ENCODE results near the gene NR6A1.

DNA sequence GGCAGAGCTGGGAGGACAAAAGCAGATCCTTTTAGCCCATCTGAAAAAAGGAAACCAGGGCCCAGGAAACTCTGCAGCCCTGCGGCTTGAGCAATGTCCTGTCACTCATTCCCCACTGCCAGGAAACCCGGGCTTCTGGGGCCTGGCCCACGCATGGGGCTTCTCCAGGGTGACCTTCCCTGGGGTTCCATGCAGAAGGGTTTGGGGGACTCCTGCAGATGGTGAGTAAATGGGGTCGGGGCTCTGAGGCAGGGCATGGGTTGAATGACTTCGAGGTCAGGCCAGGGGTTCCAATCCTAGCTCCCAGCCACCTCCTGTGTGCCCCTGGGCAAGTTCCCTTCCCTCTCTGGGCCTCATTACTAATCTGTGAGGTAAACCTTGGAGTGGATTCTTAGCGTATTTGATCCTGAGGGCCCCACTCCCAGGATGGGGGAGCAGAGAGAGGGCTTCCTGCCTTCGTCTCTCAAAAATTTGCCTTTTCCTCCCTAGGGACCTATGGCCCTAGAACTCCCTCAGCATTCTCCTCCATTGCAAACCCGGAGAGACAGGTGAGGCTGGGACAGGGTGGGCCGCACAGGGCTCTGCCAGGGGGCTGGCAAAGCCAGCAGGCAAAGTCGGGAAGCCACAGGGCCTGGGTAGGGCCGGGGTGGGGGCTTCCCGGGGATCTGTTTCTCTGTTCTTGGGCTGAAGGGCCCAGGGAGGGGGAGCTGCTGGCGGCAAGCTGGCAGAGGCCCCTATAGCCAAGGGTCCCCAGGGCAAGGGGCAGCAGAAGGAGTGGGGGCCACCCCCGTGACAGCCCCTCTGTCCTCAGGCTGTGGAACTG, 295.0 kb downstream of the NR6A1 start:
- TF ChIP-seq EZH2 (IDR thresholded peaks at IDR 0.05; ENCODE audit: insufficient read depth, poor library complexity, severe bottlenecking), result no peak
- no peak for TF ChIP-seq EZH2phosphoT487 (IDR thresholded peaks at IDR 0.05; ENCODE audit: insufficient read depth, low read depth)
